Activated CD8-positive, alpha-beta T cell treated with anti-CD3 and anti-CD28 coated beads, Interleukin-2, amount 10 ng/mL, durations not matched to agents 7 days and 5 days (primary cell): Measurements from ENCODE around the gene SNORC. TPM values are rescaled to one million over a fixed set of nuclear protein-coding genes. Genes with fewer than 3 reads are reported as not detected.

ENCODE experiments used
- ATAC-seq: fragments of 150-1000 bp; cut with Tn5 transposase; one replicate; pipeline ENCODE4 v1.10.0; 2021; ENCODE audit warnings: moderate library complexity
- CTCF ChIA-PET: fragments of 350-600 bp; sonication (Branson Sonifier 250); formaldehyde crosslinking; loops from one replicate; lab custom pipeline; 2021; ENCODE audit warnings: antibody characterized with exemption; lab: Charles Lee
- POLR2A ChIA-PET: fragments of 350-600 bp; sonication (Branson Sonifier 250); formaldehyde crosslinking; loops from one replicate; lab custom pipeline; 2021; ENCODE audit warnings: antibody characterized with exemption; lab: Charles Lee
- DNase-seq: peaks from one replicate; pipeline ENCODE4 v3.0.0-alpha.2; 2020
- H3K27ac Mint-ChIP-seq: one replicate; pipeline ENCODE4 v1.8.0; 2021; ENCODE audit warnings: mild to moderate bottlenecking, mixed read lengths
- H3K27me3 Mint-ChIP-seq: one replicate; pipeline ENCODE4 v1.8.0; 2021; ENCODE audit warnings: low read depth, mixed read lengths
- H3K36me3 Mint-ChIP-seq: one replicate; pipeline ENCODE4 v1.8.0; 2021; ENCODE audit warnings: low read depth, mixed read lengths
- H3K4me1 Mint-ChIP-seq: one replicate; pipeline ENCODE4 v1.8.0; 2021; ENCODE audit warnings: low read depth, mixed read lengths
- H3K4me3 Mint-ChIP-seq: one replicate; pipeline ENCODE4 v1.8.0; 2021; ENCODE audit warnings: mild to moderate bottlenecking, mixed read lengths
- H3K9me3 Mint-ChIP-seq: one replicate; pipeline ENCODE4 v1.8.0; 2022; ENCODE audit warnings: mixed read lengths; ENCODE audit not compliant: insufficient read depth
- total RNA-seq, 2 experiments: library from RNA; stranded (reverse); gene quantifications; one replicate each; pipeline ENCODE4 v1.2.3, GENCODE V29; 2021

SNORC gene
- total RNA-seq: 1 to 10 TPM in 1 of 2 experiments, under 1 TPM in 1; 0.99 to 2.2 TPM

GRCh38 chr2:232870018-232870765, at the start of gene SNORC:
Gene SNORC (plus strand): TSS chr2:232870264. CDS start chr2:232870342, 78 bp downstream.
- Mint-ChIP-seq H3K27ac (no peak within 1 kb of the TSS), H3K36me3 (no peaks in the 10 kb centered on the region), H3K27me3 (peaks cover 2% of the 10 kb centered on the region), H3K4me3 (no peak within 1 kb of the TSS), H3K4me1 (peaks cover 2% of the 10 kb centered on the region), H3K9me3 (no peaks in the 10 kb centered on the region)
- ATAC-seq (no peak), DNase-seq (no peak)
- ChIA-PET CTCF (no interaction called here), POLR2A (no interaction called here)

DNA sequence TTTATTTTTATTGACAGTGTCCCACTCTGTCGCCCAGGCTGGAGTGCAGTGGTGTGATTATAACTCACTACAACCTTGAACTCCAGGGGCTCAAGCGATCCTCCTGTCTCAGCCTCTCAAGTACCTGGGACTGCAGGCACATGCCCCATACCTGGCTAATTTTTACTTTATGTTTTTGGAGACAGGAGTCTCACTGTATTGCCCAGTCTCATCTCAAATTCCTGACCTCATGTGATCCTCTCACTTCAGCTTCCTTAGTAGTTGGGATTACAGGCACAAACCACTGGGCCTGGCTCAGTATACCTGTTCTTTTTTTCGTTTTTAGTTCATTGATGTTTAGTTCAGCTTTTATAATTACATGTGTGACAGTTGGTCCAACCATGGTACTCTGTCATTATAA, 40.1 kb upstream of the SNORC start:
- H3K36me3 Mint-ChIP-seq: peaks cover 57% of the 10 kb centered on the region

GRCh38 chr2:232831496-232831895, 38.6 kb upstream of the SNORC start:
- peaks cover 52% of the 10 kb centered on the region for H3K36me3 Mint-ChIP-seq
- no peaks in the 10 kb centered on the region for H3K9me3 Mint-ChIP-seq
- peaks cover 2% of the 10 kb centered on the region for H3K4me1 Mint-ChIP-seq
- H3K27ac Mint-ChIP-seq: no peak overlapping the region
- no peaks in the 10 kb centered on the region for H3K27me3 Mint-ChIP-seq
- POLR2A ChIA-PET: no interaction called here
- no peak for DNase-seq
- no peak for ATAC-seq
- CTCF ChIA-PET: interaction anchor here (1.6 kb wide), 1 partner anchor 11 kb away, joined by 6 read pairs; no protein-coding TSS in a partner anchor
- no peak overlapping the region for H3K4me3 Mint-ChIP-seq

More for the DNA sequence above, 40.1 kb upstream of the SNORC start:
- H3K4me3 Mint-ChIP-seq: no peak overlapping the region
- H3K27me3 Mint-ChIP-seq: no peaks in the 10 kb centered on the region
- POLR2A ChIA-PET: no interaction called here
- ATAC-seq (no peak), DNase-seq (no peak)
- no peaks in the 10 kb centered on the region for H3K9me3 Mint-ChIP-seq
- CTCF ChIA-PET: no interaction called here
- peaks cover 2% of the 10 kb centered on the region for H3K4me1 Mint-ChIP-seq
- no peak overlapping the region for H3K27ac Mint-ChIP-seq

GRCh38 chr2:232833830-232834229, 36.2 kb upstream of the SNORC start:
- H3K27ac Mint-ChIP-seq: no peak overlapping the region
- CTCF ChIA-PET: no interaction called here
- peaks cover 21% of the 10 kb centered on the region for H3K4me1 Mint-ChIP-seq
- H3K27me3 Mint-ChIP-seq: no peaks in the 10 kb centered on the region
- H3K36me3 Mint-ChIP-seq: peaks cover 61% of the 10 kb centered on the region
- H3K4me3 Mint-ChIP-seq: no peak overlapping the region
- DNase-seq (no peak), ATAC-seq (no peak)
- H3K9me3 Mint-ChIP-seq: no peaks in the 10 kb centered on the region
- POLR2A ChIA-PET: no interaction called here

DNA sequence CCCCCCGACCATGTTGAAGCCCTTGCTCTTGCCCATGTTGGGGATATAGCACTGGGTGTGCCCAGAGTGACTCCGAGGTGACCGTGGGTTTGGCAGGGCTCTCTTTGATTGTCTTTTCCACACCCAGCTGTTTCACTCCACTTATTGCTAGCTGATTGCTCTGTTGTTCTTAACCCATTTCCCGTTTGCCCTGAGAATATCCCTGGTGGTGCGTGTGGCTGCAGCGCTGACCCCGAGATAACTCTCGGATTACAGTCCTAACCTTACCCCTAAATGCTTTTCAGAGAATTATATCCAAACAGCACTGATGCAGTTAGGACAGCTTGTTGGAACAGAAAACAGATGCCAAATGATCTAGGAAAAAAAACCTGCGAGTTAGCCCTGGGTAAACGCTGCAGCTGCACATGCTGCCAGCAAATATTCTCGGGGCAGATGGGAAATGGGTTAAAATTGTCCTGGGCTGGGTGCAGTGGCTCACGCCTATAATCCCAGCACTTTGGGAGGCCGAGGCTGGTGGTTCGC, 34.3 kb upstream of the SNORC start:
- Mint-ChIP-seq H3K4me3 (no peak overlapping the region), H3K9me3 (no peaks in the 10 kb centered on the region), H3K4me1 (peaks cover 36% of the 10 kb centered on the region), H3K36me3 (peaks cover 76% of the 10 kb centered on the region), H3K27ac (no peak overlapping the region), H3K27me3 (no peaks in the 10 kb centered on the region)
- ChIA-PET CTCF (interaction anchor here (1.0 kb wide), 1 partner anchor 221 kb away, joined by 4 read pairs; no protein-coding TSS in a partner anchor), POLR2A (no interaction called here)
- ATAC-seq: no peak
- DNase-seq: no peak

GRCh38 chr2:232836934-232837333, 33.1 kb upstream of the SNORC start:
- Mint-ChIP-seq H3K9me3 (no peaks in the 10 kb centered on the region), H3K36me3 (peaks cover 73% of the 10 kb centered on the region), H3K27ac (peak overlapping the region; percentile 67), H3K27me3 (no peaks in the 10 kb centered on the region), H3K4me1 (peaks cover 36% of the 10 kb centered on the region), H3K4me3 (no peak overlapping the region)
- DNase-seq (no peak), ATAC-seq (no peak)
- POLR2A ChIA-PET: interaction anchor here (0.6 kb wide), 1 partner anchor 1243 kb away, joined by 3 read pairs; no protein-coding TSS in a partner anchor
- CTCF ChIA-PET: interaction anchor here (0.6 to 1.0 kb wide), 5 partner anchors 23 to 220 kb away, joined by 3 to 4 read pairs (median 3); no protein-coding TSS in a partner anchor

DNA sequence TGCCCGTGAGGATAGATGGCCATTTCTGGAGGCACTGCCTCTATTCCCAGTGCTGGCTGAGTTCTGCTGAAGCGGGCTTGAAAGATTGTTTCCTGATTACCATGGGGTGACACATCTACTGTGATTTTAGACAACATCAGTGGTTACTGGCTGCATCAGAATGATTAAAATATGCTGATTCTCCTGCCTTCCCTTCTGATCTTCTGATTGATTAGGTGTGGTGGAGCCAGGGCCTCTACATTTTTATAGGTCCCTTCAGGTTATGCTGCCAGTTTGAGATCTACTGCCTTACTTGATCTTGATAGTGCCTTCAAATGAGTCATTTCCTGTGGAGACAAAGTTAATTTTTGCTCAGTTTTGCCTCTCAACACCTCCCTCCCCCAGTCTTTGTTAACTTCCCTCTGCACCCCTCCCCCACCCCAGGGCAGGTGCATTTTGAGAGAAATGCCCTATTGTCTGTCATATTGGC, 31.6 kb upstream of the SNORC start:
- Mint-ChIP-seq H3K36me3 (peaks cover 70% of the 10 kb centered on the region), H3K27me3 (no peaks in the 10 kb centered on the region), H3K4me1 (peaks cover 34% of the 10 kb centered on the region), H3K27ac (peak overlapping the region; percentile 86), H3K4me3 (peak overlapping the region; percentile 25), H3K9me3 (no peaks in the 10 kb centered on the region)
- ChIA-PET CTCF (no interaction called here), POLR2A (no interaction called here)
- ATAC-seq (peak; percentile 96), DNase-seq (peak; percentile 73)

GRCh38 chr2:232839411-232840079, 30.5 kb upstream of the SNORC start:
- DNase-seq (no peak), ATAC-seq (no peak)
- Mint-ChIP-seq H3K36me3 (peaks cover 70% of the 10 kb centered on the region), H3K27me3 (no peaks in the 10 kb centered on the region), H3K9me3 (no peaks in the 10 kb centered on the region), H3K4me1 (peaks cover 41% of the 10 kb centered on the region), H3K4me3 (no peak overlapping the region), H3K27ac (peak overlapping the region; percentile 53)
- POLR2A ChIA-PET: interaction anchor here (0.9 kb wide), 1 partner anchor 35 kb away, joined by 3 read pairs; no protein-coding TSS in a partner anchor
- CTCF ChIA-PET: interaction anchor here (1.0 kb wide), 1 partner anchor 66 kb away, joined by 3 read pairs; no protein-coding TSS in a partner anchor

GRCh38 chr2:232842689-232843088, 27.4 kb upstream of the SNORC start:
- H3K27ac Mint-ChIP-seq: no peak overlapping the region

GRCh38 chr2:232843834-232844233, 26.2 kb upstream of the SNORC start:
- peaks cover 23% of the 10 kb centered on the region for H3K4me1 Mint-ChIP-seq
- CTCF ChIA-PET: interaction anchor here (0.7 to 1.2 kb wide), 5 partner anchors 17 to 407 kb away, joined by 3 read pairs; no protein-coding TSS in a partner anchor
- POLR2A ChIA-PET: no interaction called here
- no peak overlapping the region for H3K27ac Mint-ChIP-seq
- H3K4me3 Mint-ChIP-seq: no peak overlapping the region
- H3K9me3 Mint-ChIP-seq: no peaks in the 10 kb centered on the region
- ATAC-seq: no peak
- no peak for DNase-seq
- no peaks in the 10 kb centered on the region for H3K27me3 Mint-ChIP-seq
- H3K36me3 Mint-ChIP-seq: peaks cover 69% of the 10 kb centered on the region

More at GRCh38 chr2:232842689-232843088, 27.4 kb upstream of the SNORC start:
- no peak overlapping the region for H3K4me3 Mint-ChIP-seq
- CTCF ChIA-PET: interaction anchor here (1.0 to 2.2 kb wide), 6 partner anchors 8 to 211 kb away, joined by 3 to 14 read pairs (median 4); no protein-coding TSS in a partner anchor
- DNase-seq: no peak
- H3K9me3 Mint-ChIP-seq: no peaks in the 10 kb centered on the region
- POLR2A ChIA-PET: interaction anchor here (0.6 kb wide), 1 partner anchor 212 kb away, joined by 3 read pairs; no protein-coding TSS in a partner anchor
- no peak for ATAC-seq
- H3K4me1 Mint-ChIP-seq: peaks cover 34% of the 10 kb centered on the region
- no peaks in the 10 kb centered on the region for H3K27me3 Mint-ChIP-seq
- H3K36me3 Mint-ChIP-seq: peaks cover 70% of the 10 kb centered on the region

DNA sequence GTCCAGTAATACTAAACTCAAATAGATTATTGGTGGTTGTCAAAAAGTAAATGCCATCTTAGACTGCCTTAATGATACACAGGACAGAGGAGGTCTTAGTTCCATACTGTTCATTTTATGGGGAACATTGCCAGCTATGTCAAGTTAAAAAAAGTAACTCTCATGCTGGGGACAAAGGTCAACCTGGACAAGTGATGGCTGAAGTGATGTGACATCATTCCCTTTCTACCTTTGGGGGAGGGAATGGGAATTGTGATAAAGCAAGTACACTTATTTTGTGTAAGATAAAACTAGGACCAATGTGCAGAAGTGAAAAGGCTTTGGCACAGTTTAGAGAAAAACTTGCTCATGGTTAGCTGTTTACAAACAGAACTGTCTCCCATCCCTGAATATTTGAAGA, 24.0 kb upstream of the SNORC start:
- no peaks in the 10 kb centered on the region for H3K27me3 Mint-ChIP-seq
- H3K4me1 Mint-ChIP-seq: peaks cover 8% of the 10 kb centered on the region
- DNase-seq (no peak), ATAC-seq (no peak)
- CTCF ChIA-PET: interaction anchor here (1.0 kb wide), 1 partner anchor 405 kb away, joined by 3 read pairs; the partner anchor contains the start of gene ATG16L1
- no peak overlapping the region for H3K27ac Mint-ChIP-seq
- H3K4me3 Mint-ChIP-seq: no peak overlapping the region
- POLR2A ChIA-PET: no interaction called here
- peaks cover 66% of the 10 kb centered on the region for H3K36me3 Mint-ChIP-seq
- no peaks in the 10 kb centered on the region for H3K9me3 Mint-ChIP-seq
